ENCODE measurements around the gene GPX4.

Gene GPX4

GRCh38 chr19:1130771-1131717, 27.2 kb downstream of the GPX4 start:
- peak; percentile 14 for DNase-seq (ENCODE audit: low read depth)

- peak; percentile 89 for DNase-seq (ENCODE audit: low read depth)
Observed at GRCh38 chr19:1131718-1132551, 28.1 kb downstream of the GPX4 start.

- DNase-seq (ENCODE audit: low read depth) = peak; percentile 34
Observed at GRCh38 chr19:1132552-1133383, 29.0 kb downstream of the GPX4 start.

GRCh38 chr19:1133471-1133929, 29.7 kb downstream of the GPX4 start:
- peak; percentile 24 for DNase-seq (ENCODE audit: low read depth)

- no peak for DNase-seq (ENCODE audit: low read depth)
Observed at GRCh38 chr19:1134431-1134830, 30.6 kb downstream of the GPX4 start.

- DNase-seq (ENCODE audit: low read depth) = no peak
Observed at GRCh38 chr19:1135454-1135853, 31.7 kb downstream of the GPX4 start.

- no peak for DNase-seq (ENCODE audit: low read depth)
Observed at GRCh38 chr19:1136201-1136600, 32.4 kb downstream of the GPX4 start.

- no peak for DNase-seq (ENCODE audit: low read depth)
Observed at GRCh38 chr19:1136621-1137317, 33.0 kb downstream of the GPX4 start.

- DNase-seq (ENCODE audit: low read depth) = no peak
Observed at GRCh38 chr19:1138121-1138520, 34.3 kb downstream of the GPX4 start.

- DNase-seq (ENCODE audit: low read depth) = no peak
Observed at GRCh38 chr19:1139126-1139525, 35.3 kb downstream of the GPX4 start.

- no peak for DNase-seq (ENCODE audit: low read depth)
Observed at GRCh38 chr19:1140272-1141027, 36.7 kb downstream of the GPX4 start.

GRCh38 chr19:1141944-1142343, 38.1 kb downstream of the GPX4 start:
- DNase-seq (ENCODE audit: low read depth) = no peak

GRCh38 chr19:1143828-1144399, 40.1 kb downstream of the GPX4 start:
- no peak for DNase-seq (ENCODE audit: low read depth)

GRCh38 chr19:1144741-1145140, 40.9 kb downstream of the GPX4 start:
- no peak for DNase-seq (ENCODE audit: low read depth)

GRCh38 chr19:1145635-1146411, 42.0 kb downstream of the GPX4 start:
- no peak for DNase-seq (ENCODE audit: low read depth)

- no peak for DNase-seq (ENCODE audit: low read depth)
Observed at GRCh38 chr19:1146412-1146699, 42.6 kb downstream of the GPX4 start.

GRCh38 chr19:1146858-1147780, 43.3 kb downstream of the GPX4 start:
- DNase-seq (ENCODE audit: low read depth) = no peak

GRCh38 chr19:1147934-1148549, 44.2 kb downstream of the GPX4 start:
- no peak for DNase-seq (ENCODE audit: low read depth)

All from fibroblast of gingiva (primary cell).